OCI-LY3 (cell line): ENCODE measurements around the gene TADA3.

ENCODE experiments used
- H2AFZ ChIP-seq: fragments of 200-600, 300-600 bp; shearing (Covaris generic); 2 replicates; pipeline ENCODE4 v1.6.0; 2014; ENCODE audit warnings: antibody characterized with exemption, low read depth, low read length
- H3K27ac ChIP-seq: fragments of 200-600, 300-600 bp; sonication (generic); 2 replicates; pipeline ENCODE4 v1.5.1; 2014; ENCODE audit warnings: mild to moderate bottlenecking, low read length, moderate library complexity, mixed read lengths
- H3K27me3 ChIP-seq: fragments of 200-600, 300-600 bp; sonication (generic); 2 replicates; pipeline ENCODE4 v1.6.1; 2014; ENCODE audit warnings: low read depth, low read length, mixed read lengths
- H3K36me3 ChIP-seq: fragments of 200-600, 300-600 bp; sonication (generic); replicated peaks from 2 replicates; pipeline ENCODE3; 2014; ENCODE audit warnings: low read depth, low read length, mixed read lengths
- H3K4me1 ChIP-seq: fragments of 300-600, 200-600 bp; sonication (generic); 2 replicates; pipeline ENCODE4 v1.6.1; 2014; ENCODE audit warnings: low read length, mixed read lengths
- H3K4me2 ChIP-seq: fragments of 200-600, 300-600 bp; sonication (generic); 2 replicates; pipeline ENCODE4 v1.6.1; 2014; ENCODE audit warnings: low read length, mixed read lengths
- H3K4me3 ChIP-seq: fragments of 300-600, 200-600 bp; sonication (generic); 2 replicates; pipeline ENCODE4 v1.5.1; 2014; ENCODE audit warnings: antibody characterized with exemption, mild to moderate bottlenecking, low read length, moderate library complexity
- H3K79me2 ChIP-seq: fragments of 300-600, 200-600 bp; shearing (Covaris generic); 2 replicates; pipeline ENCODE4 v1.6.1; 2014; ENCODE audit warnings: mild to moderate bottlenecking, low read length, mixed read lengths
- H3K9ac ChIP-seq: fragments of 300-600, 200-600 bp; shearing (Covaris generic); 2 replicates; pipeline ENCODE4 v1.6.0; 2014; ENCODE audit warnings: mild to moderate bottlenecking, low read length, moderate library complexity
- H3K9me3 ChIP-seq: fragments of 200-600, 300-600 bp; shearing (Covaris generic); 2 replicates; pipeline ENCODE4 v1.6.1; 2014; ENCODE audit warnings: low read length, mixed read lengths; ENCODE audit not compliant: insufficient read depth
- H4K20me1 ChIP-seq: fragments of 200-600, 300-600 bp; sonication (generic); 2 replicates; pipeline ENCODE4 v1.6.1; 2016; ENCODE audit warnings: low read length, mixed read lengths; ENCODE audit not compliant: insufficient read depth
- CTCF ChIP-seq: fragments of 200-600, 300-600 bp; sonication (generic); IDR thresholded peaks from 2 replicates; pipeline ENCODE4 v1.5.1; 2014; ENCODE audit warnings: antibody characterized with exemption, low read length, low read depth
- EZH2phosphoT487 ChIP-seq: fragments of 200-600 bp; shearing (Covaris generic); IDR thresholded peaks from 2 replicates; pipeline ENCODE4 v1.6.1; 2018; ENCODE audit warnings: antibody characterized with exemption, mixed run types, low read depth

Gene TADA3

GRCh38 chr3:9791790-9792404, 376 bp downstream of the TADA3 start:
- Histone ChIP-seq H2AFZ (peak overlapping the region; percentile 73; the same call in 1 of the 2 replicates), H3K27ac (peak overlapping the region; percentile 99), H3K9me3 (no peaks in the 10 kb centered on the region), H3K36me3 (peaks cover 44% of the 10 kb centered on the region), H4K20me1 (peaks cover 5% of the 10 kb centered on the region), H3K79me2 (peaks cover 57% of the 10 kb centered on the region), H3K9ac (peak overlapping the region; percentile 97), H3K4me1 (peaks cover 41% of the 10 kb centered on the region), H3K4me3 (peak overlapping the region; percentile 92), H3K4me2 (peak overlapping the region; percentile 97), H3K27me3 (no peaks in the 10 kb centered on the region)
- TF ChIP-seq CTCF (no peak), EZH2phosphoT487 (no peak)

GRCh38 chr3:9791127-9791526, 1.1 kb downstream of the TADA3 start:
- Histone ChIP-seq H3K4me2 (peak overlapping the region; percentile 97), H3K27me3 (no peaks in the 10 kb centered on the region), H3K36me3 (peaks cover 47% of the 10 kb centered on the region), H3K27ac (no peak overlapping the region), H3K4me1 (peaks cover 38% of the 10 kb centered on the region), H3K4me3 (peak overlapping the region; percentile 92), H3K9me3 (no peaks in the 10 kb centered on the region), H3K79me2 (peaks cover 49% of the 10 kb centered on the region), H3K9ac (peak overlapping the region; percentile 97; the same call in 1 of the 2 replicates), H2AFZ (no peak overlapping the region), H4K20me1 (peaks cover 4% of the 10 kb centered on the region)
- TF ChIP-seq EZH2phosphoT487 (no peak), CTCF (no peak)

GRCh38 chr3:9787714-9788113, 4.6 kb downstream of the TADA3 start:
- no peaks in the 10 kb centered on the region for H3K9me3 ChIP-seq
- TF ChIP-seq EZH2phosphoT487 (no peak), CTCF (no peak)
- peaks cover 52% of the 10 kb centered on the region for H3K36me3 ChIP-seq
- no peaks in the 10 kb centered on the region for H4K20me1 ChIP-seq
- H3K27ac ChIP-seq, result peak overlapping the region; percentile 22; the same call in 1 of the 2 replicates
- no peak overlapping the region for H3K4me3 ChIP-seq
- H3K9ac ChIP-seq, result no peak overlapping the region
- H3K4me1 ChIP-seq, result peaks cover 15% of the 10 kb centered on the region
- no peaks in the 10 kb centered on the region for H3K27me3 ChIP-seq
- H2AFZ ChIP-seq, result no peak overlapping the region
- H3K4me2 ChIP-seq, result no peak overlapping the region
- H3K79me2 ChIP-seq, result peaks cover 16% of the 10 kb centered on the region

- H3K27me3 ChIP-seq, result no peaks in the 10 kb centered on the region
- H4K20me1 ChIP-seq, result no peaks in the 10 kb centered on the region
- TF ChIP-seq EZH2phosphoT487 (no peak), CTCF (peak; percentile 49)
- H3K4me2 ChIP-seq, result no peak overlapping the region
- peaks cover 14% of the 10 kb centered on the region for H3K79me2 ChIP-seq
- no peak overlapping the region for H3K9ac ChIP-seq
- no peaks in the 10 kb centered on the region for H3K9me3 ChIP-seq
- H3K36me3 ChIP-seq, result peaks cover 58% of the 10 kb centered on the region
- no peak overlapping the region for H3K4me3 ChIP-seq
- H3K4me1 ChIP-seq, result peaks cover 15% of the 10 kb centered on the region
- 0 out of 2 replicates have a peak overlapping the region, but pooled peaks have one; percentile 22 for H3K27ac ChIP-seq
- H2AFZ ChIP-seq, result no peak overlapping the region
Measured at GRCh38 chr3:9786825-9787669, 5.2 kb downstream of the TADA3 start.
